Left forelimb (tissue), 1 donor: ENCODE measurements around the gene SEPHS2.
"Not testable (repeated sequence)": the region's sequence is repeated elsewhere in the genome, so short reads cannot be mapped to it uniquely, and the experiment has no call there.

Source experiments
- DNase-seq: peaks from one replicate; pipeline ENCODE4 v3.0.0-alpha.2; 2018; ENCODE audit warnings: low spot score

The SEPHS2 gene

GRCh38 chr16:30470170-30470512 is 24.5 kb upstream of the SEPHS2 start:
- DNase-seq = no peak

DNA sequence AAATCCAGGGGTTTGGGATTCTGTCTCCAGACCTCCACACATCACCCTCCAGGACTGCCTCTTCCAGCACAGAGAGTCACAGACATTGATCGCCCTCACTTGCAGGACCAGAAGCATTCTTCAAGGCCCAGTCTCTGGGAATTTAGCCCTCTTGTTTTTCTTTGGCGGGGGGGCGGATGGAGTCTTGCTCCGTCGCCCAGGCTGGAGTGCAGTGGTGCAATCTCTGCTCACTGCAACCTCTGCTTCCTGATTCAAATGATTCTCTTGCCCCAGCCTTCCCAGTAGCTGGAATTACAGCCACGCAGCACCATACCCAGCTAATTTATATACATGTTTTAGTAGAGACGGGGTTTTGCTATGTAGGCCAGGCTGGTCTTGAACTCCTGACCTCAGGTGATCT is 18.4 kb upstream of the SEPHS2 start:
- no peak for DNase-seq

DNA sequence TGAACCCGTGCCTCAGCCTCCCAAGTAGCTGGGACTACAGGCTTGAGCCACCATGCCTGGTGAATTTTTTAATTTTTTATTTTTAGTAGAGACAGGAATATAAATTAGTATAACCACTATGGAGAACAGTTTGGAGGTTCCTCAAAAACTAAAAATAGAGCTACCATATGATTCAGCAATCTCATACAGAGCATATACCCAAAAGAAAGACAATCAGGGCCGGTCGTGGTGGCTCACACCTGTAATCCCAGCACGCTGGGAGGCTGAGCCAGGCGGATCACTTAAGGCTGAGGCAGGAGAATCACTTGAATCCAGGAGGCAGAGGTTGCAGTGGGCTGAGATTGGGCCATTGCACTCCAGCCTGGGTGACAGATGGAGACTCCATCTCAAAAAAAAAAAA is 15.8 kb upstream of the SEPHS2 start:
- DNase-seq = not testable (repeated sequence)

DNA sequence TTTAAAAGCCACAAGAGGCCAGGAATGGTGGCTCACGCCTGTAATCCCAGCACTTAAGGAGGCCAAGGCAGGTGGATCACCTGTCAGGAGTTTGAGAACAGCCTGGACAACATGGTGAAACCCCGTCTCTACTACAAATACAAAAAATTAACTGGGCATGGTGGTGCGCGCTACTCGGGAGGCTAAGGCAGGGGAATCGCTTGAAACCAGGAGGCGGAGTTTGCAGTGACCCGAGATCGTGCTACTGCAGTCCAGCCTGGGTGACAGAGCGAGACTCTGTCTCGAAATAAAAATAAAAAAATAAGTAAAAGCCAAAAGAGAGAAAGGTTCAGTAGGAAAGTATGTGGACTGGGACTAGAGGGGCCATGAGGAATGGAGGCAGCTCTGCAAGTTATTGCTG is 13.8 kb upstream of the SEPHS2 start:
- no peak for DNase-seq

DNA sequence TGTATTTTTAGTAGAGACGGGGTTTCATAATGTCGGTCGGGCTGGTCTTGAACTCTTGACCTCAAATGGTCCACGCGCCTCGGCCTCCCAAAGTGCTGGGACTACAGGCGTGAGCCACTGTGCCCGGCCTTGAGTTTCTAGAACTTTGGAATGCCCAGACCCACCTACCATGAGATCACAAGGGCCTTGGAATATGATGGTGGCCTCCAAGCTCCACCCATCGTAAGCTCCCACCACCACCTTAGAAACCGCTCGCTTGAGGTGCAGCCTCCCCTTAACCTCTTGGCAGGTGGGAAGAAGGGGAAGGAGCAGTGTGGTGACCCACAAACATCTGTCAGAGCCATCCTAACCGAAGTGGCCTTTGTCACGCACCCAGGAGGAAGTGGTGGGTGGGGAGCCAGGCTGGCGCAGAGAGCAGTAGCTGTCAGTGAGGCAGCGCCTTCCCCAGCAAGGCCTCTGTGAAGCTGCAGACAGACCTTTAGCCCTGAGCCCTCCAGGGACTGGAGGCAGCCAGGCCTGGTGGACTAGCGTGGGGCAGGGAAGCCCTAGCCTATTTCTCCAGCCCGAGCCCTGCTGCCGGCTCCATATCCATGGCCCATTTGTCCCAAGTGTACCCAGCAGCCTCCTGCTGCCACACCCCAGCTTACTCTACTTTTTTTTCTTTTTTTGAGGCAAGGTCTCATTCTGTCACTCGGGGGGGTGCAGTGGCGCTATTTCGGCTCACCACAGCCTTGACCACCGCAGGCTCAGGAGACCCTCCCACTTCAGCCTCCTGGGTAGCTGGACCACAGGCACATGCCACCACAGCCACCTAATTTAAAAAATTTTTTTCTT is 13.1 kb upstream of the SEPHS2 start:
- no peak for DNase-seq

GRCh38 chr16:30457743-30458560 is 12.3 kb upstream of the SEPHS2 start:
- no peak for DNase-seq

DNA sequence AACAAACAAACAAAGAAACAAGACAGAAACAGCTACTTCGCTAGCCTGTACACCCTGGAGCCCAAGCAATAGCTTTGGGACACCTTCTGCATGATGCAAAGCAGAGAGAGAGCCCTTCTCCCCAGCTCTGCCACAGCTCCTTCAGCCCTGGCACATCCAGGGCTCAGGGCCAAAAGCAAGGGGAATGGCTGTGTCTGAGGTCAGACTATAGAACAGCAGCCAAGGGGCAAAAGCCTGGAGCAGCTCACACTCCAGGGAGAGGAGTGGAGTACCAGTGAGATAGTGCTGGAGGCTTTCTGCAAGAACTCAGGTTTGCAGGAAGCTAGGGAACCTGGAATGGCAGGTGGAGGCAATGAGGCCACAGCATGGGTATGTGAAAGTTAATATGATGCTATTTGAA is 11.6 kb upstream of the SEPHS2 start:
- DNase-seq = no peak

DNA sequence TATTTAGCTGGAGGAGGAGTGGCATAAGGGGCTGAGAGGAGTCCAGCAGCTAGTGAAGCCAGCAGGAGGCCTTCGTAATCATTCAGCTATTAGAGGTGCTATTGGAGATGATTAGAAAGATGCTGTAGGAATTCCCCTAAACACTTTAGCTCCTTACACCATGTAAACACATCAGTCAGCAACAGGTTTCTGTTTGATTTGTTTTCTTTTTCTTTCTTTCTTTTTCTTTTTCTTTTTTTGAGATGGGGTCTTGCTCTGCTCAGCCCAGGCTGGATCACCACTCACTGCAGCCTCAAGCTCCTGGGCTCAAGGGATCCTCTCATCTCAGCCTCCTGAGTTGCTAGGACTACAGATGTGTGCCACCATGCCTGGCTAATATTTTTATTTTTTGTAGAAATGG is 10.6 kb upstream of the SEPHS2 start:
- no peak for DNase-seq

- not testable (repeated sequence) for DNase-seq
These were observed 7.3 kb upstream of the SEPHS2 start for GRCh38 chr16:30452709-30453580.

- DNase-seq = no peak
These were observed 3.4 kb upstream of the SEPHS2 start for GRCh38 chr16:30449116-30449435.

DNA sequence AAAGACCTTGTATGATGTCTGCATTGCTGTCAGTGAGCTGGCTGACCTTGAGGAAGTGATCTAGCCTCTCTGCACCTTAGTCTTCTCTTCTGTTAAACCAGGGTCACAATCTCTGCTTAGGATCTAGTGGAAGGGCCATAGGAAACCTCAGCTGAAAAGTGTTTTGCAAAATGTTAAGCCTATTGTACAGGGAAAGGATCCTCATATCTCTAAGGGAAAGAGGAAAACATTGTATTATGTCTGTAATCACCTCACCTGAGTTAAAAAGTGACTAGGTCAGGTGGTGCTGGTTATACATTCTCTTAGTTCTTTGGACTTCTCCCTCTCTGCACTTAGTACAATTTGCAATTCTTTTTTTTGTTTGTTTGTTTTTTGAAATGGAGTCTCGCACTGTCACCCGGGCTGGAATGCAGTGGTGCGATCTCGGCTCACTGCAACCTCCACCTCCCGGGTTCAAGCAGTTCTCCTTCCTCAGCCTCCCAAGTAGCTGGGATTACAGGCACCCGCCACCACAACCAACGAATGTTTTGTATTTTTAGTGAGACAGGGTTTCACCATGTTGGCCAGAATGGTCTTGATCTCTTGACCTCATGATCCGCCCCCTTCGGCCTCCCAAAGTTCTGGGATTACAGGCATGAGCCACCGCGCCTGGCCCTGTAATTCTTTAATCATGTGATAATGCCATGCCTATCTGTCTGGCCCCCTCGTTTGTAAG is 2.0 kb upstream of the SEPHS2 start:
- DNase-seq = no peak

GRCh38 chr16:30446203-30446595 is 525 bp upstream of the SEPHS2 start:
- no peak for DNase-seq

GRCh38 chr16:30445149-30445407 is 596 bp downstream of the SEPHS2 start:
- no peak for DNase-seq

DNA sequence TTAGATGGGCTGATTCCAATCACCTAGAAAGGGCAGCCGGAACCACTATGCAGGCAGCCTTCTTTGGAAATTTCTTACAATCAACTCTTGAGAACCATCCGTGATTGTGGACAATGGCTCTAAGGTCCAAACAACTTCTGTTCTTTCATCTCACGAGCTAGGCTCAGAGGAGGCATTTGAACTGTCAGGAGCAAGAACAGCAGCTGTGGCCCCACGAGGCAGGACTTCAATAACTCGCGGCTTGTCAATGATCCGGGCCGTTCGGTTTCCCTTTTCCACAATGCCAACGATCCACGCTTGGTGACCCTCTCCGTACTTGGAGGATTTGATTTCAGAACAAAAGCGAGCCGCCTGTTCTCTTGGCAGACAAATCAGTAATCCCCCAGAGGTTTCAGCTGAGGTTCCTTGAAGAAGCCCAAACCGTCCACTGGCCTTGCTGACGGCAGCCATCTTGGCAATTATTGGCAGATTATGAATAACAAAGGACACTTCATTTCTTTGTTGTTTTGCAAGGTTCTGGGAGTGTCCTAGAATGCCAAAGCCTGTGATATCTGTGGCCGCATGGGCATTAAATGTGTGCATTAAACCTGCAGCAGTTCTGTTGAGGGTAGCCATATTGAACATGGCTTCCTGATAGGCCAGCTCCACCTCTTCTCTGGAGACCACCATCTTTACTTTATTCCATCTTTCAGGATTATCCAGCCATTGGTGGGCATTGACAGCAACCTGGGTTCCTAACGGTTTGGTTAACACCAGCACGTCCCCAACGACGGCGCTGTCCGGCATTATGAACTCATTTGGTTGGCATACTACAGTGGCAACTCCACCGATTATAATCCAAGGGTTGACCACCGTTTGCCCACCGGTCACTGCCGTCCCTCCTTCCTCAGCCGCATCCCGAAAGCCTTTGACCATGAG is 1.2 kb downstream of the SEPHS2 start:
- no peak for DNase-seq

DNA sequence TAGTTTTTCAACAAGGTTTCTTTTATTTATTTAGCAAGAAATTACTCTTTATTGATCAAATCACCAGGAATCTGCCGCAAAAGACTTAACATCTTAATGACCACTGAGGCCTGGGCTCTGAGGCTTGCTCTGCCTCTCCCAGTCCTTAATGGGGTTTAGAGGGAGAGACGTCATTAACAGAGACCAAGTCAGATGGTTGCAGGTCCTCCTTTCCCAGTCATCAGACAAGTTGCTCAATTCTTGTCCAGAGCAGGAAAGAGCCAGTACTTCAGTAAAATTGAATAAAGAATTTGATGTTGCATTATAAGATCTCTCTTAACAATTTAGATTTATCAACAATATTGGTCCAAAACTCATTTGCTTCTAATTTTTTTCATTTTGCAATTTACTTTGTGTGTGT is 2.0 kb downstream of the SEPHS2 start:
- DNase-seq = no peak

GRCh38 chr16:30439720-30440348 is 5.8 kb downstream of the SEPHS2 start:
- DNase-seq = no peak

DNA sequence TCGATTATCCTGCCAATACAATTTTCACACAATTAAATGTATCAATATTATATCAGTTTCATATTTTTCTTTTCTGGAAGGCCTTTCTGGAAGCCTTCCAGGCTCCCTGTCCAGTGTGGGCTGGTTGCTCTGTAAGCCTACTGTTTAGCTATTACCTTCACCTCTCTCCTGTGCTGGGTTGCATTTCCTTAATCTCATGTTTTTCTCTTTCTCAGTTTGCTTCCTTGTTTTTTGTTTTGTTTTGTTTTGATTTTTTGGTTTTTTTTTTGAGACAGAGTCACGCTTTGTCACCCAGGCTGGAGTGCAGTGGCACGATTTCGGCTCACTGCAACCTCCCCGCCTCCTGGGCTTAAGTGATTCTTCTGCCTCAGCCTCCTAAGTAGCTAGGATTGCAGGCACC is 6.8 kb downstream of the SEPHS2 start:
- DNase-seq = no peak

DNA sequence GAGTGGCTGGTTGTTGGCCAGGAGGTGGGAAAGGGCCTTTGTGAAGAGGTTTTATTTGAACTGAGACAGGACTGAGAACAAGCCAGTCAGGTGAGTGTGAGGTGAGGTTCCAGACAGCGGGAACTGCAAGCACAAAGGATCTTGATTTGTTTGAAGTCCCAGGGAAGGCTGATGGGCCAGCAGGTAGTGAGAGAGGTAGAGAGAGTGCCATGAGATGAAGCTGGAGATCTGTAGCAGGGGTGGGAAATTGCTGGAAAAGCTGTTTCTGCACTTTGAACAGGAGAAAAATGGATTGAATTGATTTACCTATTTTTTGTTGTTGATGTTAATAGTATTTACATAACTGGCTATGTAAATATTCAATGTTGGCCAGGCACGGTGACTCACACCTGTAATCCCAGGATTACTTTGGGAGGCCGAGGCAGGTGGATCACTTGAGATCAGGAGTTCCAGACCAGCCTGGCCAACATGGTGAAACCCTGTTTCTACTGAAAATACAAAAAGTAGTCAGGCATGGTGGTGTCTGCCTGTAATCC is 8.1 kb downstream of the SEPHS2 start:
- DNase-seq = no peak

DNA sequence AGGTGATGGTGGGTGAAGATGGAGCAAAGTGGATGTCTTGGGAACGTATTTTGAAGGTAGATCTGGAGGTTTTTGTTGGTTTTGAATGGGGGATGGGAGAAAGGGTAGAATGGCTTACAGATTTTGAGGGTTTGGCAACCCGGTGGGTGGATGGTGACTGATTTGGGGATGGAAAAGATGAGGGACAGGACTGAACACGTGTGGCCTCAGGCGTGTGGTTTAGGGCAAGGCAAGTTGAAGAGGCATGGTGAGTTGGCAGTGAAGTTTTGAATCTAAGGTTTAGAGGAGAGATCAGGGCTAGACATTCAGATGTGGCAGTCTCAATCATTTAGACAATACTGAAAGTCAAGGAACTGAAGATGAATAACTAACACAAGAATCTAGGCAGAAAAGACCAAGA is 10.8 kb downstream of the SEPHS2 start:
- no peak for DNase-seq

- DNase-seq = no peak
These were observed 15.2 kb downstream of the SEPHS2 start for GRCh38 chr16:30430428-30430970.
